Mucosa of descending colon (tissue), 3 donors: ENCODE data around the gene PTPRM. TPM values are rescaled to one million over a fixed set of nuclear protein-coding genes. Genes with fewer than 3 reads are reported as not detected.

Source experiments
- ATAC-seq: fragments of 200-7000 bp; cut with Tn5 transposase; one replicate; pipeline ENCODE4 v1.9.1; 2020; ENCODE audit warnings: mild to moderate bottlenecking, moderate library complexity
- DNase-seq, 3 donors: peaks; one replicate each; pipeline ENCODE4 v3.0.0-alpha.2; 2020
- H3K36me3 ChIP-seq: fragments of 200-600 bp; one replicate; pipeline ENCODE4 v1.8.0; 2021; ENCODE audit warnings: low read depth, mild to moderate bottlenecking
- H3K4me1 ChIP-seq: fragments of 200-600 bp; one replicate; pipeline ENCODE4 v1.8.0; 2021; ENCODE audit warnings: low read depth, mild to moderate bottlenecking
- H3K4me3 ChIP-seq: fragments of 200-600 bp; one replicate; pipeline ENCODE4 v1.8.0; 2021; ENCODE audit warnings: mild to moderate bottlenecking
- H3K9me3 ChIP-seq: fragments of 200-600 bp; one replicate; pipeline ENCODE4 v1.8.0; 2021; ENCODE audit warnings: mild to moderate bottlenecking
- intact Hi-C, 2 donors: fragments of 100-400 bp; cut with DNase I in 1 of 2; cut with micrococcal nuclease in 1 of 2; formaldehyde crosslinking; loops; one replicate each; pipeline versions ENCODE4 v1.11.0 to v1.11.1; 2022; cut with DNase I, micrococcal nuclease
- total RNA-seq, 3 donors: library from RNA; stranded (reverse); fragmentation: NEBNext Ultra II Directional in 2 of 3; extraction: Animal tissue kit (Norgen Biotek cat#: 25700) in 2 of 3; gene quantifications; one replicate each; pipeline versions ENCODE4 v1.2.1 to v1.2.4, GENCODE V29; 2021 to 2023
- TF ChIP-seq, protein P1 (sequence below): fragments of 200-600 bp; IDR thresholded peaks from one replicate; pipeline ENCODE4 v1.8.0; 2022; ENCODE audit warnings: antibody characterized with exemption, mild to moderate bottlenecking
- donor health status: DM: no; HTN: no; CAD: no; lungs with moderate emphysema.
- donor health status: DM: no; HTN: no; CAD: no.
- donor health status: DM: no; HTN: yes; CAD: no.

Gene PTPRM
- total RNA-seq, 3 donors from 2014 or later = 15.3 to 41.1 (median 19.6) TPM

DNA sequence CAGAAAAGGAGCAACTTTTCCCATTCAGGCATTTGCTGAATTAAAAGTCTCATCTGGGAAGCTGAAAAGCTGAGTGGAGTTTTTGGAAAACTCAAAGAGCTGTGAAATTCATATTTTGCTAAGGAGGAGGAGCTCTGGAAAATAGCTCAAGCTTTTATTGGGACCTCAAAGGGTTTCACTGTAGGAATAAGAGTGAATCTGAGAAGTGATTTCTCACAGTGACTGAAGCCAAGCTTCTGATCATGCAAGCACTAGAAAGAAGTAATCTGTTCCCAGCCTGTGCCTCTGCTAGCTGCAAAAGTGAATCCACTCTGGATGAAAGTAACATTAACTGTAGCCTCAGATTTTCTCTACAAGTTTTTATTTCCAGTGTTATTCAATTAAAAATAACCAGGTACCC, 283.3 kb downstream of the PTPRM start:
- Histone ChIP-seq H3K9me3 (no peaks in the 10 kb centered on the region), H3K36me3 (no peaks in the 10 kb centered on the region), H3K4me1 (no peaks in the 10 kb centered on the region), H3K4me3 (no peak overlapping the region)
- DNase-seq (no peak), ATAC-seq (no peak)
- intact Hi-C loops = no loop called here
- TF ChIP-seq, protein P1, sequence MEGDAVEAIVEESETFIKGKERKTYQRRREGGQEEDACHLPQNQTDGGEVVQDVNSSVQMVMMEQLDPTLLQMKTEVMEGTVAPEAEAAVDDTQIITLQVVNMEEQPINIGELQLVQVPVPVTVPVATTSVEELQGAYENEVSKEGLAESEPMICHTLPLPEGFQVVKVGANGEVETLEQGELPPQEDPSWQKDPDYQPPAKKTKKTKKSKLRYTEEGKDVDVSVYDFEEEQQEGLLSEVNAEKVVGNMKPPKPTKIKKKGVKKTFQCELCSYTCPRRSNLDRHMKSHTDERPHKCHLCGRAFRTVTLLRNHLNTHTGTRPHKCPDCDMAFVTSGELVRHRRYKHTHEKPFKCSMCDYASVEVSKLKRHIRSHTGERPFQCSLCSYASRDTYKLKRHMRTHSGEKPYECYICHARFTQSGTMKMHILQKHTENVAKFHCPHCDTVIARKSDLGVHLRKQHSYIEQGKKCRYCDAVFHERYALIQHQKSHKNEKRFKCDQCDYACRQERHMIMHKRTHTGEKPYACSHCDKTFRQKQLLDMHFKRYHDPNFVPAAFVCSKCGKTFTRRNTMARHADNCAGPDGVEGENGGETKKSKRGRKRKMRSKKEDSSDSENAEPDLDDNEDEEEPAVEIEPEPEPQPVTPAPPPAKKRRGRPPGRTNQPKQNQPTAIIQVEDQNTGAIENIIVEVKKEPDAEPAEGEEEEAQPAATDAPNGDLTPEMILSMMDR = no peak

DNA sequence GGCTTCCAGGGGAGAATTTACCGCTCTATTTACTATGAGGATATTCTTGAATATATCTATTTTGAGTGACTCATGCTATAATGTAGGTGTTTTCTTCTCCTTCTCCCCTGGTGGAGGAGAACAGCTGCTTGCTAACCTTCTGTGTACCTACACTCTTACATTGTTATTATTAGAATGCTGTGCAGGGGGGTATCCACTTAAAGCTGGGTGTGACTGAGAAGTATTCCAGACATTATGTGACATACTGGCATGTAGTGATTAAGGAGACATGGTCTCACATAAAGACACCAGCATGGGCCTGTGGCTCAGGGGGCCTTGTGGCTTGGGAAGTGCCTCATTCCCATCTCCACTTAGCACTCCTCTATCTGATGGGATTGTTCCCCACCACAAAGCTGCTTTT, 287.9 kb downstream of the PTPRM start:
- no peak for DNase-seq
- no peaks in the 10 kb centered on the region for H3K36me3 ChIP-seq
- no peak for ATAC-seq
- intact Hi-C loops = no loop called here
- no peaks in the 10 kb centered on the region for H3K4me1 ChIP-seq
- TF ChIP-seq, protein P1 = no peak
- H3K4me3 ChIP-seq = no peak overlapping the region
- no peaks in the 10 kb centered on the region for H3K9me3 ChIP-seq

DNA sequence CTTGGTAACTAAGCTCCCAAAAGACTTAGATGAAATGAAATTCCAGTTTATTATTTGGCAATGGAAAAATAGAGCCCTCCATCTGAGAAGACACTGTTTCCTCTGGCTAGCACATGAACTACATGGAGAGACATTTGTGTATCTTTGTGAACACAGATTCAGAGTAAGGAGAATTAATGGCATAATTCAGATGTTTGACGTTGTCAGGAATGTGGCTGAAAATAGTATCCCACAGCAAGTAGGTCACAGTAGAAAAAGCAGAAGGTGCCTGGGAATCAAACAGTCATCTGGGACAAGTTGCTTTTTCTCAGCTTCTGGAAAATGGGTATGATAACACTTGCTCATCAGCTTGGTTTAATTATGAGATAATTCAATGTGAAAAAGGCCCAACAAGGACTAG, 288.6 kb downstream of the PTPRM start:
- ATAC-seq = no peak
- intact Hi-C loops = no loop called here
- TF ChIP-seq, protein P1 = no peak
- H3K9me3 ChIP-seq = no peaks in the 10 kb centered on the region
- H3K36me3 ChIP-seq = no peaks in the 10 kb centered on the region
- no peak overlapping the region for H3K4me3 ChIP-seq
- no peak for DNase-seq
- no peaks in the 10 kb centered on the region for H3K4me1 ChIP-seq

DNA sequence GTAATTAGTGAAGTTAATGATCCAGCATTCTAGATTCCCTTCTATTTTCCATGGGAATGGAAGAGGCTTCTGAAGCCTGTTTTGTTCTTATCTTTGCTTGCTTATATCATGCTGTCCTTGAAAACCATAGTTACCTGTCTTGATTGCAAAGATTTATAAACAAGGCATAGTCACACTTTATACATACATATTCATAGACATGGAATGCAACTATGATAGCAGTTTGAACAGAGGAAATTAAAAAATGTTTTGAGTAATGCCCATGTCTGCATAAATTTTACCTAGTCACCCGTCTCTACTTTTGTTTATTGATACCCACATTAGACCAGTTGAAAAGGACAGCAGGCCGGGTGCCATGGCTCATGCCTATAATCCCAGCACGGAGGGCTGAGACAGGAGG, 289.0 kb downstream of the PTPRM start:
- no peak for DNase-seq
- Histone ChIP-seq H3K4me1 (no peaks in the 10 kb centered on the region), H3K36me3 (no peaks in the 10 kb centered on the region), H3K4me3 (no peak overlapping the region), H3K9me3 (no peaks in the 10 kb centered on the region)
- intact Hi-C loops = no loop called here
- TF ChIP-seq, protein P1 = no peak
- no peak for ATAC-seq

DNA sequence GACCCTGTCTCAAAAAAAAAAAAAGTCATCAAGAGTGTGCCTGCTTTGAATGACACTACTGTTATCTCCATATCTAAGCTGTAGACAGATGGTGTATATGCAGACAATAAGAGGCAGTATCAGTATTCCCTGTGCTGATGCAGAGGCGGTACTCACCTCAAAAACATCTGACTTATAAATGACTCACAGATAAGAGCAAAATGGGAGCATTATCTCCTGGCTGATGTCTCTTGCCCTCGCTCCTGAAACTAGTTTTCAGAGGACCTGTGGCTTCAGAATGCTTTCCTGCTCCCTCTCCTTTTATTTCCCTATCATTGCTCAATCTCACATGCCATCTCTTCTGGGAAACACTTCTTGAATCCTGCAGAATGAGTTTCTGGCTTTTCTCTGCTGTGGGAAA, 289.6 kb downstream of the PTPRM start:
- ATAC-seq (no peak), DNase-seq (no peak)
- TF ChIP-seq, protein P1 = no peak
- Histone ChIP-seq H3K4me1 (no peaks in the 10 kb centered on the region), H3K9me3 (no peaks in the 10 kb centered on the region), H3K4me3 (no peak overlapping the region), H3K36me3 (no peaks in the 10 kb centered on the region)
- intact Hi-C loops = no loop called here

DNA sequence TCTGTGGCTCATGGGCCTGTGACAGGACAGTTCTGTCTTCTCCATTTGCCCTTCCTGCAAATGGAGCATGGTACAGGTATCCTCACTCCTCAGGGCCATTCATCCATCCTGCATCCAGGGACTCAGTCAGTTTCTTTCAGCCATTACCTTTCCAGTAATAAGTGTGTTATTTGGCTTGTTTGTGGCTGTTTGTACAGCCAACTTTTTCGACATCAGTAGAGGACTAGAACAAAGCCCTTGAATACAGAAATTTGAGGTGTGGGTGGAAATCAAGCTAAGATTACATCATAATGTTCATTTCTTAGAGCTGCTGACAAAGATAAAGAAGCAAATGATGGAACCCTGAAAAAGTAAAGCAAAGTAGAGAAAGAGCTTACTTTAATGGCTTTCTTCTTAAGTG, 290.4 kb downstream of the PTPRM start:
- intact Hi-C loops = no loop called here
- ATAC-seq = no peak

More for the DNA sequence above, 290.4 kb downstream of the PTPRM start:
- TF ChIP-seq, protein P1 = no peak
- H3K9me3 ChIP-seq = no peaks in the 10 kb centered on the region
- no peaks in the 10 kb centered on the region for H3K36me3 ChIP-seq
- no peaks in the 10 kb centered on the region for H3K4me1 ChIP-seq
- DNase-seq = no peak
- no peak overlapping the region for H3K4me3 ChIP-seq
